ENCODE data around the gene BCL2L12.

The BCL2L12 gene

GRCh38 chr19:49687150-49687549 is 21.4 kb downstream of the BCL2L12 start:
- DNase-seq = no peak

- no peak for DNase-seq
These were observed 22.0 kb downstream of the BCL2L12 start for GRCh38 chr19:49687566-49688316.

- DNase-seq = no peak
These were observed 22.9 kb downstream of the BCL2L12 start for GRCh38 chr19:49688531-49689132.

- peak; percentile 25 to 40 for DNase-seq
These were observed 23.7 kb downstream of the BCL2L12 start, which contains the start of gene ADM5 for GRCh38 chr19:49689133-49690078. ADM5 (plus strand) TSS chr19:49689594; CDS start chr19:49689838, 244 bp downstream.

GRCh38 chr19:49690079-49690655 is 24.4 kb downstream of the BCL2L12 start:
- no peak for DNase-seq

GRCh38 chr19:49690656-49691242 is 25.0 kb downstream of the BCL2L12 start, which contains the start of gene CPT1C:
CPT1C (plus strand) TSS chr19:49691116; CDS start chr19:49692253, 1,137 bp downstream.
- peak; percentile 56 to 67 for DNase-seq

- no peak for DNase-seq
These were observed 25.8 kb downstream of the BCL2L12 start for GRCh38 chr19:49691243-49692146.

- no peak for DNase-seq
These were observed 26.4 kb downstream of the BCL2L12 start for GRCh38 chr19:49692147-49692506.

GRCh38 chr19:49696115-49696514 is 30.4 kb downstream of the BCL2L12 start:
- DNase-seq = no peak

- DNase-seq = no peak
These were observed 31.1 kb downstream of the BCL2L12 start for GRCh38 chr19:49696865-49697264.

- DNase-seq = no peak
These were observed 33.6 kb downstream of the BCL2L12 start for GRCh38 chr19:49699364-49699763.

GRCh38 chr19:49700563-49700962 is 34.8 kb downstream of the BCL2L12 start:
- DNase-seq = no peak

GRCh38 chr19:49701271-49701786 is 35.6 kb downstream of the BCL2L12 start:
- DNase-seq = no peak

- no peak for DNase-seq
These were observed 39.3 kb downstream of the BCL2L12 start for GRCh38 chr19:49704888-49705642.

- DNase-seq = no peak
These were observed 40.2 kb downstream of the BCL2L12 start for GRCh38 chr19:49705919-49706318.

GRCh38 chr19:49710372-49710951 is 44.7 kb downstream of the BCL2L12 start:
- no peak for DNase-seq

- no peak for DNase-seq
These were observed 46.7 kb downstream of the BCL2L12 start for GRCh38 chr19:49712397-49712859.

- no peak for DNase-seq
These were observed 47.6 kb downstream of the BCL2L12 start for GRCh38 chr19:49713236-49713845.

GRCh38 chr19:49716154-49716553 is 50.4 kb downstream of the BCL2L12 start:
- no peak for DNase-seq

Data from CD4-positive, alpha-beta T cell treated with Interleukin-4 for 1 hour (primary cell).